Stimulated activated CD4-positive, alpha-beta T cell treated with anti-CD3 and anti-CD28 coated beads, Interleukin-4, amount 100 ng/mL, for 24 hours (primary cell): ENCODE data around the gene NCOA3.
"Not testable (repeated sequence)": the region's sequence is repeated elsewhere in the genome, so short reads cannot be mapped to it uniquely, and the experiment has no call there.

ENCODE experiments used
- DNase-seq: peaks from one replicate; pipeline ENCODE4 v3.0.0-alpha.2; 2020

The NCOA3 gene

DNA sequence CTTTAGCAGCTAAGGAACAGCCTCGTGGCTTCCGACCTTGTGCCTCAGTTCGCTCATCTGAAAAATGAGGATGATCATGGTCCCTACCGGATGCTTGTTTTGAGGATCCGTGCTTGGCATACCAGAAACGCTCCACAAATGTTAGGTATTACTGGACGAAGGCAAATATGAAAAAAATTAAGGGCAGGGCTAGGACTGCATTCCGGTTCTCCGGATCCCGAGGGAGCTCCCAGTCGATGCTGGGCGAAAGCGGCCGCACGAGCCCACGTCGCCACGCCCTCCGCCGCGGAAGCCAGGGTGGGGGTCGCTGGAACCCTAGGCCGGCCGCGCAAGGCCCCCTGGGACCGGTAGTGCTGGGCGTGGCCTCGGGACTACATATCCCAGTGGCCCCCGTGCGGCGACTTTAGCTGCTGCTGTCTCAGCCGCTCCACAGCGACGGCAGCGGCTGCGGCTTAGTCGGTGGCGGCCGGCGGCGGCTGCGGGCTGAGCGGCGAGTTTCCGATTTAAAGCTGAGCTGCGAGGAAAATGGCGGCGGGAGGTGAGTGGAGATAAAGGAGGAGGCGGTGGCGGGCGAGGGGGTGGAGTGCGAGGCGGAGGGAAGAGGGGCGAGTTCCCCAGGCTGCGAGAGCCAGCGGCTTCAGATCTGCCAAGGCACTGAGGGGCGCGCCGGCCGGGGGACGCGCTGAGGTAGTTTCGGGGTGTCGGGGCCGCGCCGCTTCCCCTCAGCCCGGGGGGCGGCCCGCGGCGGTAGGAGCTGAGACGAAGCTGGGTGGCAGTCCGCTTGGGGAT, at the start of gene NCOA3:
NCOA3 (plus strand) TSS at position 406 of the 789 bp plus-strand sequence. CDS start 120,361 bp downstream, outside the sequence.
- peak; percentile 92 for DNase-seq

- no peak for DNase-seq
Measured at GRCh38 chr20:47452736-47453161, 48.9 kb upstream of the NCOA3 start.

GRCh38 chr20:47453167-47453782, 48.4 kb upstream of the NCOA3 start:
- DNase-seq, result peak; percentile 56

DNA sequence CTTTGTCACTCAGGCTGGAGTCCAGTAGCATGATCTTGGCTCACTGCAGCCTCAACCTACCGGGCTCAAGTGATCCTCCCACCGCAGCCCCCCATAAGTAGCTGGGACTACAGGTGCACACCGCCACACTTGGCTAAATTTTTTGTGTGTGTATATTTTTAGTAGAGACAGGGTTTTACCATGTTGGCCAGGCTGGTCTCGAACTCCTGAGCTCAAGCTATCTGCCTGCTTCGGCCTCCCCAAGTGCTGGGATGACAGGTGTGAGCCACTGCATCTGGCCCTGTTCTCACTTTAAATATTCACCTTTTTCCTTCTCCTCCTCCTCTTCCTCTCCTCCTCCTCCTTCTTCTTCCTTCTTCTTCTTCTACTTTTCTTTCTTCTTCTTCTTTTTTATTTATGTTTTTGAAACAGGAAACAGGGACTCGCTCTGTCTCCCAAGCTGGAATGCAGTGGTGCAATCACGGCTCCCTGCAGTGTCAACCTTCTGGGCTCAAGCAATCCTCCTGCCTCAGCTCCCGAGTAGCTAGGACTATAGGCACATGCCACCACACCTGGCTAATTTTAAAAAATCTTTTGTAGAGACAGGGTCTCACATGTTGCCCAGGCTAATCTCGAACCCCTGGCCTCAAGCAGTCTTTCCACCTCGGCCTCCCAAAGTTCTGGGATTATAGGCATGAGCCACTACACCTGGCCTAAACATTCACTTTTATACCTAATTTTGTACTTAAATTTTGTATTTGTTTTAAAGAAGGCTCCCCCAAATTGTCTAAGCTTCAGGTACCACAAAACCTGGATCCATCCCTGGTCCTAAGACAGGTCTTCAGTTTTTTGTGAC, 47.2 kb upstream of the NCOA3 start:
- no peak for DNase-seq

GRCh38 chr20:47455133-47456040, 46.3 kb upstream of the NCOA3 start:
- DNase-seq, result no peak

DNA sequence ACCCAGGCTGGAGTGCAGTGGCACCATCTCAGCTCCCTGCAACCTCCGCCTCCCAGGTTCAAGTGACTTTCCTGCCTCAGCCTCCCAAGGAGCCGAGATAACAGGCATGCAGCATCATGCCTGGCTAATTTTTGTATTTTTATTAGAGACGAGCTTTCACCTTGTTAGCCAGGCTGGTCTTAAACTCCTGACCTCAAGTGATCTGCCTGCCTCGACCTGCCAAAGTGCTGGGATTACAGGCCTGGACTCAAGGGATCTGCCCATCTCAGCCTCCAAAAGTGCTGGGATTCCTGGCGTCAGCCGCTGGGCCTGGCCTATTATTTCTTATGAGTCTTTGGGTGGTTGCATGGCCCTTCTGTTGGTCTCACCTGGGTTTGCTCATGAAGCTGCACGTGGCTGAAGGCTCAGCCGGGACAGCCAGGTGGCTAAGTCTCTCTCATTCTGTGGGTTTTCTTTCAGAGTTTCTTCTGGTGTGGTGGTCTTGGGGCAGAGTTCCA, 45.6 kb upstream of the NCOA3 start:
- no peak for DNase-seq

- DNase-seq, result peak; percentile 54
Measured at GRCh38 chr20:47456952-47457724, 44.5 kb upstream of the NCOA3 start.

DNA sequence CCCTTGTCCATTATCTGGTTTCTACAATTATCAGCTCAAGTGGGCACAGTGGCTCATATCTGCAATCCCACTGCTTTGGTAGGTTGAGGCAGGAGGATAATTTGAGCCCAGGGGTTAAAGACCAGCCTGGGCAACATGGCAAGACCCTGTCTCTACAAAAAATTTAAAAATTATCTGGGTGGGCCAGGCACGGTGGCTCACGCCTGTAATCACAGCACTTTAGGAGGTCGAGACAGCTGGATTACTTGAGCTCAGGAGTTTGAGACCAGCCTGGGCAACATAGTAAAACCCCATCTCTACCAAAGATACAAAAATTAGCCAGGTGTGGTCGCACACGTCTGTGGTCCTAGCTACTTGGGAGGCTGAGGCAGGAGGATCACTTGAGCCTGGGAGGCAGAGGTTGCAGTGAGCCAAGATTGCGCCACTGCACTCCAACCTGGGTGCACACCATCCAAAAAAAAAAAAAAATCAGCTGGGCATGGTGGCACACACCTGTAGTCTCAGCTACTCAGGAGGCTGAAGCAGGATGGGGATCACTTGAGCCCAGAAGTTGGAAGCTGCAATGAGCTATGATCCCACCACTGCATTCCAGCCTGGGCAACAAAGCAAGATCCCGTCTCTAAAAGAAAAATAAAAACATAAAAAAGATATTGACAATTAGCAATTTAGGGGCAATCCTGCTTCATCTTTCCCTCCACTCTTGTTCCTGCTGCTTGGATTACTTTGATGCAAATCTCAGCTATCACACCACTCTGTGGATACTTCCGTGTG, 43.2 kb upstream of the NCOA3 start:
- not testable (repeated sequence) for DNase-seq

GRCh38 chr20:47459344-47460073, 42.2 kb upstream of the NCOA3 start:
- DNase-seq, result no peak

- not testable (repeated sequence) for DNase-seq
Measured at GRCh38 chr20:47460761-47461112, 41.0 kb upstream of the NCOA3 start.

DNA sequence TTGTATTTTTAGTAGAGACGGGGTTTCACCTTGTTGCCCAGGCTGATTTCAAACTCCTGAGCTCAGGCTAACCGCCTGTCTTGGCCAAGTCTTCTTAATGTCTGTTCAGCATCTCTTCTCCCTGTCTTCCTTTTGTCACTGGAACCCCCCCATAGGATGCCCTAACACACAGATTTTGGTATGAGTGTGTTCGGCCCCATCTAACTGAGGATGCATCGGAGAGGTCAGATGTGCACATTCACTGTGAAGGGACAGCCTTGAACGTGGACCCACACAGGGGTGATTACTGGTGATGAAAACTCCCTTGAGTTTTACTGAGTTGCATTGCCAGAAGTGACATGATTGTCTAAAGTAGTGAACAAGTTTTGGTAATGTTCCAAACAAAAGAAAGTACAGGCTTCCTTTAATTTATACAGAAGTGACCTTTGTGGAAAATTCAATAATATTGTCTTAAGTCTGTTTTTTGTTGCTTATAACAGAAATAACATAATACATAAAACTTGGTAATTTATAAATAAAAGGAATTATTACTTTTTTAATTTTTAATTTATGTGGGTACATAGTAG, 40.5 kb upstream of the NCOA3 start:
- DNase-seq, result no peak

GRCh38 chr20:47461906-47462305, 39.8 kb upstream of the NCOA3 start:
- DNase-seq, result not testable (repeated sequence)

GRCh38 chr20:47464380-47465101, 37.1 kb upstream of the NCOA3 start:
- no peak for DNase-seq

DNA sequence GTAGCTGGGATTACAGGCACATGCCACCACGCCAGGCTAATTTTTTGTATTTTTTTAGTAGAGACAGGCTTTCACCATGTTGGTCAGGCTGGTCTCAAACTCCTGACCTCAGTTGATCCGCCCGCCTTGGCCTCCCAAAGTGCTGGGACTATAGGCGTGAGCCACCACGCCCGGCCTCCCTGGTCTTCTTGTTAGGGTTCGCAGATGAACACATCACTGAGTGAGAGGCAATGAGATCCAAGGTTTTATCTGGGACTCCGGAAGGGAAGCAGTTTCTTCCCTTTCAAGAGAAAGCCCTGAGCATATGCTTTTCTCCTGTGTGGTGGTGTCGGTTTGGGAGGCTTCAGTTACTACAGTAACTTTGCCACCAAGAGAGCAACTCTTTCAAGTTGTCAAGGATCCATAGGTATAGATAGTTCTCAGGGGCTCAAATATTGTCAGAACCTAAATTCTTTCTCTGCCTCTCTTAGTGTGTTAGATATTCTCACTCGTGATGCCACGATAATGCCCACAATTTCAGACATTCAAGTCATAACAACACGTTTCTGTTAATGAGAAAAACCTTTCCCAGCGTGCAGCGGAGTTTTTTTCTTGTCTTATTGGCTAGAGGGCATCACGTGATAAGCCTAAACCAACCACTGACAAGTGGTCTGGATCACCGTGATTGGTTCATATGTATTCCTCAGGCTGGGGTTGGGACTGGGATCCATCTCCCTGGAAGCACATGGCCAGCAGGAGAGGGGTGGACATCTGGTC, 36.2 kb upstream of the NCOA3 start:
- no peak for DNase-seq

DNA sequence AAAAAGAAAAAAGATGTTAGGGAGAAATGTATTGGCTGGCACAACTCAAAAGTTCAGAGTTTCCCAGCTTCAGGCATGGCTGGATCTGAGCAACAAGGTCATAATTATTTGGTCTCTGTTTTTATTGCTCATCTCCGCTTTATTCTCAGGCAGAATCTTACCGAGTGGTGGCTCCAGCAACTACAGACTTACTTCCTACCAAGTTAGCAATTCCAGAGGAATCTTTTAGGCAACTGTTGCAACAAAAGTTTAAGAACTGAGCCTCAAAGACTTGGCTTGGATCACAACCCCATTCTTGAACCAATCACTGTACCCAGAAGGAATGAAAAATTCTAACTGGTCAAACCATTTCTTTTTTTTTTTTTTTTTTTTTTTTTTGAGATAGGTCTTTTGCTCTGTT, 35.5 kb upstream of the NCOA3 start:
- no peak for DNase-seq

GRCh38 chr20:47466704-47467459, 34.8 kb upstream of the NCOA3 start:
- no peak for DNase-seq
